Skeletal muscle satellite cell (primary cell): Measurements from ENCODE around the gene NIPBL.

Experiments
- H3K27me3 ChIP-seq: 2 replicates; pipeline ENCODE4 v1.7.0; 2013; ENCODE audit warnings: low read length; ENCODE audit not compliant: control insufficient read depth, insufficient read depth
- H3K36me3 ChIP-seq: 2 replicates; pipeline ENCODE4 v1.7.0; 2013; ENCODE audit warnings: mild to moderate bottlenecking, control low read depth, low read length; ENCODE audit not compliant: insufficient read depth
- H3K4me1 ChIP-seq: 2 replicates; pipeline ENCODE4 v1.7.0; 2013; ENCODE audit warnings: low read length; ENCODE audit not compliant: control insufficient read depth, insufficient read depth
- H3K4me2 ChIP-seq: 2 replicates; pipeline ENCODE4 v1.7.0; 2013; ENCODE audit warnings: mild to moderate bottlenecking, low read length
- H3K4me3 ChIP-seq: 2 replicates; pipeline ENCODE4 v1.7.0; 2013; ENCODE audit warnings: low read length
- H3K9ac ChIP-seq: 2 replicates; pipeline ENCODE4 v1.7.0; 2013; ENCODE audit warnings: mild to moderate bottlenecking, low read depth, low read length, moderate library complexity
- H3K9me3 ChIP-seq: replicated peaks from 2 replicates; pipeline ENCODE4 v1.7.0; 2013; ENCODE audit warnings: mild to moderate bottlenecking, control low read depth, low read length

The NIPBL gene

DNA sequence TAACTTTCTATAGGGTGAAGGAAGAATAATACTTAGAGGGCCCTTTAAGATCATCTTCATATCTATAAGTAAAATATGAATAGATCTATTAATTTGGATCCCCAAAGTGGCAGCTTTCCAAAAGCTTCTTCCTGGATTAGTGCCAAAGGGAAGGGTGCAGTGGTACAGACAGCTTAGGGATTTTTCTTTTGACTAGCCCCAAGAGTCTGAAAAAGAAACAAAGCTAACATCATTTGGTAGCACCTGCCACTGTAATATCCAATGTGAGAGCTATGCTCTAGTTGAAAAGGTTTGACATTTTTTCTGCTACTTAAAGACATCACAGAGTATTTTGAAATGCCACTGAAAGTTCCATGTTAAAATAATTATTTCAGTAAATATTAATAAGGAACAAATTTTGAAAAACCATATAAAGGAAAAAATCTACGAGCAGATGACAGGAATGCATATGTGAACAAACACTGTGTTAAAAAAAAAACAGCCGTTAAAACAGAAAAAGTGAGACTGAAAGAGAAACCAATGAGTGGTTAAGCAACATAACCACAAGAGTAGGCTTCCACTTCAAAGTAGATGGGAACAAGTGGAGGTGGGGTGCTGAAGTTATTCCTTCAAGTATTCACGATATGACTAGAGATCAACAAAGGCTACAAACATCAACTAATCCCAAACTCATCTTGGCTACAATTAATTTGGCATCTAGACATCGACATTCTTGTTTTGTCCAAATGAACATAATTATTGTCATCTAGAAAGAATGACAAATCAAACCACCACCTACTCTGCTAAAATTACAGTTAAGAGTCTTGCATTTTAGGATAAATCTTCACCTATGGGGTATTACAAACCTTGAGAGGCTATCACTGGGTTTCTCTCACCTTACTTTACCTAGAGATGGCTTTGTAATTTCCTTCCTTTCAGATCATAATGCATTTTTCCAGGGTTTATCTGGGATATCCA lies 235.1 kb downstream of the NIPBL start:
- no peak overlapping the region for H3K9ac ChIP-seq
- H3K9me3 ChIP-seq = no peaks in the 10 kb centered on the region
- no peak overlapping the region for H3K4me3 ChIP-seq
- no peak overlapping the region for H3K4me2 ChIP-seq
- no peaks in the 10 kb centered on the region for H3K27me3 ChIP-seq
- H3K36me3 ChIP-seq = peaks cover 56% of the 10 kb centered on the region
- no peaks in the 10 kb centered on the region for H3K4me1 ChIP-seq

DNA sequence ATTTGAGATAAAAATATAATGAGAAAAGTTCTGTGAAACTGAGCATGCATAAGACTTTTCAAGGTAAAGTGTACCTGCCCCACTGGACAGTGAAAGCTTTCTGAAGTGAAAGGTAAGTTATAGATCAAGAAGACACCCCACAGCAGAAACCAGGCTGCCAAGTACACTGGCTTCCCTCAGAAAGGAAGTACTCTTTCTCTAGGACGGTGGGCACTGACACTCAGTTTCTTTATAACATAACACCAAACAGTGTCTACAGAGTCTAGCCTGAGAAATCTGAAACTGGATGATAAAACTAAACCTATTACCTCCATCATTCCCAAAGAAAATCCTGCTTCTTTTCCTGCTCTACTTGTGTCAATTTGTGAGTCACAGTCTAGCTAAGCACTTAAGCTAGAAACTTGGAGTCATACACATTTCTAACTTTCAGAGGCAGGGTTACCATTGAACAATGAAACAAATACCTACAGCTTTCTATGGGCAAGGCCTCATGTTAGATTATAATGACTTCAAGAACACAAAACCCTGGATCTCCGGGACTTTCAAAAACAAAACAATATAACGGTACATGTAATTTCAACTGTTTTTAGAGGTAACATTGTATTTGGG lies 235.9 kb downstream of the NIPBL start:
- no peaks in the 10 kb centered on the region for H3K9me3 ChIP-seq
- peaks cover 49% of the 10 kb centered on the region for H3K36me3 ChIP-seq
- H3K4me3 ChIP-seq = no peak overlapping the region
- H3K4me2 ChIP-seq = no peak overlapping the region
- H3K27me3 ChIP-seq = no peaks in the 10 kb centered on the region
- no peaks in the 10 kb centered on the region for H3K4me1 ChIP-seq
- no peak overlapping the region for H3K9ac ChIP-seq
